HepG2 (cell line): Measurements from ENCODE around the gene TNFRSF11A. TPM values are rescaled to one million over a fixed set of nuclear protein-coding genes. Genes with fewer than 3 reads are reported as not detected.

Experiments used
- ATAC-seq: fragments of 200-7000 bp; cut with Tn5 transposase; 3 replicates; pipeline ENCODE4 v1.9.1; 2020; ENCODE audit warnings: mild to moderate bottlenecking, moderate library complexity
- BruUV-seq: library from RNA; stranded (reverse); fragments of 400-500 nt; replicated peaks from 2 replicates; lab custom pipeline; 2021; lab: Mats Ljungman, UMichigan
- CTCF ChIA-PET: fragments of 300-600 bp; formaldehyde crosslinking; extraction: SDS; loops from one replicate; lab custom pipeline; 2021; ENCODE audit warnings: low total read pairs, inconsistent platforms, low intra/inter-chr PET ratio; lab: Yijun Ruan, JAX
- POLR2A ChIA-PET: fragments of 350-600 bp; sonication (Branson Sonifier 250); formaldehyde crosslinking; loops from one replicate; lab custom pipeline; 2020; ENCODE audit warnings: antibody characterized with exemption, inconsistent platforms; lab: Yijun Ruan, JAX
- DNase-seq: peaks from one replicate; pipeline ENCODE4 v3.0.0-alpha.2; 2015; ENCODE audit warnings: low spot score
- FAIRE-seq: peaks from 3 replicates; lab custom pipeline; 2011; peaks lifted over from hg19 to GRCh38; lab: Jason Lieb, UNC
- H2AFZ ChIP-seq: one replicate; pipeline ENCODE4 v1.6.1; 2011; ENCODE audit warnings: low read length, inconsistent platforms
- H3K27ac ChIP-seq: fragments of 300-600 bp; 3 replicates; pipeline ENCODE4 v1.8.0; 2011; ENCODE audit warnings: mixed run types, mild to moderate bottlenecking, mixed read lengths, low read length, inconsistent platforms; ENCODE audit not compliant: insufficient read depth; ENCODE audit errors: extremely low read length
- H3K27me3 ChIP-seq, 2 experiments: fragments of 200-600 bp in 1 of 2; 2 replicates in 1 of 2; 3 replicates in 1 of 2; pipeline versions ENCODE4 v1.6.0 to v1.8.0; 2011; ENCODE audit warnings: low read length in 2 of 2, mild to moderate bottlenecking in 2 of 2, moderate library complexity in 2 of 2, inconsistent platforms in 1 of 2; ENCODE audit not compliant: insufficient read depth in 2 of 2, control insufficient read depth in 1 of 2
- H3K36me3 ChIP-seq, 2 experiments: fragments of 200-600 bp in 1 of 2; replicated peaks in 1 of 2; 2 replicates in 1 of 2; 3 replicates in 1 of 2; pipeline versions ENCODE4 v1.5.1 to v1.8.0; 2011; ENCODE audit warnings: low read length in 2 of 2, inconsistent platforms in 1 of 2; ENCODE audit not compliant: insufficient read depth in 2 of 2, control insufficient read depth in 1 of 2
- H3K4me1 ChIP-seq: 2 replicates; pipeline ENCODE4 v1.5.1; 2012; ENCODE audit warnings: low read length, inconsistent platforms; ENCODE audit not compliant: insufficient read depth
- H3K4me2 ChIP-seq: 2 replicates; pipeline ENCODE4 v1.6.0; 2011; ENCODE audit warnings: low read depth, low read length, inconsistent platforms
- H3K4me3 ChIP-seq, 3 experiments: fragments of 200-600 bp in 1 of 3; sonication (generic), shearing (Covaris generic) in 1 of 3; replicated peaks in 1 of 3; 2 replicates each; pipeline ENCODE4 v1.5.1; 2011 to 2016; ENCODE audit warnings: low read length in 3 of 3, inconsistent platforms in 2 of 3, low read depth in 2 of 3, mild to moderate bottlenecking in 2 of 3, control low read depth in 1 of 3, mixed read lengths in 1 of 3; ENCODE audit not compliant: insufficient read depth in 1 of 3
- H3K79me2 ChIP-seq: one replicate; pipeline ENCODE4 v1.6.1; 2011; ENCODE audit warnings: low read length, inconsistent platforms; ENCODE audit not compliant: insufficient read depth
- H3K9ac ChIP-seq: 2 replicates; pipeline ENCODE4 v1.6.0; 2011; ENCODE audit warnings: mild to moderate bottlenecking, low read depth, low read length, inconsistent platforms; ENCODE audit not compliant: insufficient read depth
- H3K9me3 ChIP-seq: 2 replicates; pipeline ENCODE4 v1.5.1; 2012; ENCODE audit warnings: mild to moderate bottlenecking, low read length
- H4K20me1 ChIP-seq: 2 replicates; pipeline ENCODE4 v1.6.0; 2011; ENCODE audit warnings: inconsistent platforms, mild to moderate bottlenecking, low read length, moderate library complexity; ENCODE audit not compliant: insufficient read depth
- ARNT ChIP-seq: fragments of 450-650 bp; IDR thresholded peaks from 2 replicates; pipeline ENCODE4 v1.6.1; 2017
- CC2D1A ChIP-seq: sonication (generic); formaldehyde crosslinking; IDR thresholded peaks from 2 replicates; pipeline ENCODE4 v1.8.1; 2023; ENCODE audit warnings: mild to moderate bottlenecking, missing genetic modification reagents
- KLF6 ChIP-seq: IDR thresholded peaks from 2 replicates; pipeline ENCODE4 v1.8.0; 2016; ENCODE audit warnings: missing biosample characterization, missing genetic modification reagents
- LRRFIP1 ChIP-seq: sonication (generic); formaldehyde crosslinking; conservative IDR thresholded peaks from 2 replicates; pipeline ENCODE4 v1.4.0; 2020; ENCODE audit warnings: missing genetic modification reagents
- PCBP1 ChIP-seq: fragments of 200-400 bp; formaldehyde crosslinking; IDR thresholded peaks from 2 replicates; pipeline ENCODE4 v1.6.1; 2017; ENCODE audit warnings: mild to moderate bottlenecking, low read depth, low read length, borderline replicate concordance
- PLRG1 ChIP-seq: fragments of 450-650 bp; conservative IDR thresholded peaks from 2 replicates; pipeline ENCODE4 v1.6.1; 2016
- RNF2 ChIP-seq: fragments of 450-650 bp; conservative IDR thresholded peaks from 2 replicates; pipeline ENCODE4 v1.6.1; 2016; ENCODE audit warnings: low read depth
- SALL2 ChIP-seq: sonication (generic); formaldehyde crosslinking; IDR thresholded peaks from 2 replicates; pipeline ENCODE4 v1.8.1; 2023; ENCODE audit warnings: mild to moderate bottlenecking, missing genetic modification reagents, inconsistent platforms
- SOX5 ChIP-seq: IDR thresholded peaks from 2 replicates; pipeline ENCODE4 v1.6.1; 2016; ENCODE audit warnings: borderline replicate concordance
- SRSF9 ChIP-seq: fragments of 200-400 bp; formaldehyde crosslinking; IDR thresholded peaks from 2 replicates; pipeline ENCODE4 v1.6.1; 2018; ENCODE audit warnings: borderline replicate concordance, mild to moderate bottlenecking, low read depth, low read length; ENCODE audit not compliant: insufficient read depth, poor library complexity, severe bottlenecking
- TCF12 ChIP-seq, 2 experiments: fragments of 450-650 bp in 1 of 2; sonication (generic) in 1 of 2; formaldehyde crosslinking in 1 of 2; IDR thresholded peaks; 2 replicates each; pipeline versions ENCODE4 v1.6.1 to v1.8.0; 2017 to 2022; ENCODE audit warnings: antibody characterized with exemption in 1 of 2, mild to moderate bottlenecking in 1 of 2, missing genetic modification reagents in 1 of 2, moderate library complexity in 1 of 2
- TFDP2 ChIP-seq: sonication (generic); formaldehyde crosslinking; IDR thresholded peaks from 2 replicates; pipeline ENCODE4 v1.4.0; 2020; ENCODE audit warnings: missing genetic modification reagents
- THAP11 ChIP-seq: IDR thresholded peaks from 2 replicates; pipeline ENCODE4 v1.6.1; 2016; ENCODE audit warnings: missing biosample characterization, missing genetic modification reagents
- YEATS4 ChIP-seq: sonication (generic); formaldehyde crosslinking; IDR thresholded peaks from 2 replicates; pipeline ENCODE4 v1.4.0; 2020; ENCODE audit warnings: missing genetic modification reagents, borderline replicate concordance
- ZBTB1 ChIP-seq: sonication (generic); formaldehyde crosslinking; IDR thresholded peaks from 2 replicates; pipeline ENCODE4 v1.4.0; 2020; ENCODE audit warnings: missing genetic modification reagents, borderline replicate concordance
- ZNF20 ChIP-seq: sonication (generic); formaldehyde crosslinking; IDR thresholded peaks from 2 replicates; pipeline ENCODE4 v1.4.0; 2020; ENCODE audit warnings: mild to moderate bottlenecking, moderate library complexity, missing genetic modification reagents
- ZNF224 ChIP-seq: sonication (generic); formaldehyde crosslinking; IDR thresholded peaks from 2 replicates; pipeline ENCODE4 v1.5.0; 2020; ENCODE audit warnings: mild to moderate bottlenecking, missing genetic modification reagents
- ZNF674 ChIP-seq: sonication (generic); formaldehyde crosslinking; IDR thresholded peaks from 2 replicates; pipeline ENCODE4 v1.5.0; 2020; ENCODE audit warnings: low read depth, mild to moderate bottlenecking, missing genetic modification reagents
- WGBS: methylation state at CpG from one replicate; pipeline ENCODE4 v1.1.6; 2017; ENCODE audit warnings: low lambda C conversion rate; 5-methylcytosine and 5-hydroxymethylcytosine counted together
- in situ Hi-C: cut with HindIII; loops from 2 replicates; pipeline ENCODE4 v1.10.0; 2017; ENCODE audit warnings: low pct_unique_long_range_greater_than_20kb; ENCODE audit not compliant: extremely low pct_ligation_motif_present
- intact Hi-C: fragments of 100-400 bp; cut with micrococcal nuclease; formaldehyde crosslinking; loops from one replicate; pipeline ENCODE4 v1.10.0; 2022; ENCODE audit not compliant: unreplicated experiment
- polyA plus RNA-seq, 8 experiments: library from polyadenylated mRNA; depleted of rRNA in 3 of 8; stranded (reverse) in 7 of 8; unstranded in 1 of 8; fragments of >200 nt; fragmentation: Illumina TruSeq in 4 of 8; extraction: Trizol in 4 of 8; gene quantifications; 2 replicates each; pipeline versions ENCODE4 v1.2.1 to v1.2.3, GENCODE V29; 2011 to 2016; ENCODE audit warnings: low read depth in 4 of 8, missing spikeins in 1 of 8, mixed read lengths in 1 of 8; ENCODE audit not compliant: insufficient read depth in 1 of 8
- total RNA-seq, 5 experiments: library from RNA; depleted of rRNA; stranded (reverse); fragments of >200 nt; fragmentation: Illumina TruSeq; extraction: Trizol; gene quantifications; 2 replicates each; pipeline ENCODE4 v1.2.3, GENCODE V29; 2016; ENCODE audit warnings: low read depth in 1 of 5
- TF ChIP-seq, protein P1 (sequence below): sonication (generic); formaldehyde crosslinking; IDR thresholded peaks from 2 replicates; pipeline ENCODE4 v1.4.0; 2020; ENCODE audit warnings: mild to moderate bottlenecking, missing genetic modification reagents

TNFRSF11A gene
- total and polyA plus RNA-seq, 2 of the 13 experiments (the other 11 are each of a cell fraction or from before 2014, with no cell fraction given) = 4.6 to 6.4 TPM

DNA sequence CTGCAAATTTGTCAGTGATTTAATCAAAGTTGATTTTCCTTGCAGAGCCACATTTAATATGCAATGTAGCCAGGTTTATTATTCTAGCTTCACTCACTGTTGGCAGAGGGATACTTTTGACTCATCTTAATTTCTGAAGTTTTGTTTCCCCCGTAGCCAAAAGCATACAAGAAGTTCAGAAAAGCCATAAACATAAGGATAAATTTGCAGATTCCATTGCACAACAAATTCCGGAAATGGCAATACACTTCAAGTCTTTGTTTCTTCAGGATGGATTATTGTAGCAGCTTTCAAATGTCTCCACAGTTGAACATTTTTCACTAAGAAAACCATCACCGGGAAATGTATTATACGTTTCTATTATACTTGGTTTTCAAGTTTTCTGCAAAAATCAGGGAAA, 109.7 kb downstream of the TNFRSF11A start:
- no peak overlapping the region for H2AFZ ChIP-seq
- POLR2A ChIA-PET = no interaction called here
- DNase-seq (no peak), ATAC-seq (no peak), FAIRE-seq (no peak)
- CTCF ChIA-PET = no interaction called here
- H3K9ac ChIP-seq = no peak overlapping the region
- H4K20me1 ChIP-seq = no peaks in the 10 kb centered on the region
- BruUV-seq = no TSS peak
- intact Hi-C loops (no loop called here), in situ Hi-C loops (no loop called here)
- no peak overlapping the region for H3K4me2 ChIP-seq
- TF ChIP-seq, protein P1, sequence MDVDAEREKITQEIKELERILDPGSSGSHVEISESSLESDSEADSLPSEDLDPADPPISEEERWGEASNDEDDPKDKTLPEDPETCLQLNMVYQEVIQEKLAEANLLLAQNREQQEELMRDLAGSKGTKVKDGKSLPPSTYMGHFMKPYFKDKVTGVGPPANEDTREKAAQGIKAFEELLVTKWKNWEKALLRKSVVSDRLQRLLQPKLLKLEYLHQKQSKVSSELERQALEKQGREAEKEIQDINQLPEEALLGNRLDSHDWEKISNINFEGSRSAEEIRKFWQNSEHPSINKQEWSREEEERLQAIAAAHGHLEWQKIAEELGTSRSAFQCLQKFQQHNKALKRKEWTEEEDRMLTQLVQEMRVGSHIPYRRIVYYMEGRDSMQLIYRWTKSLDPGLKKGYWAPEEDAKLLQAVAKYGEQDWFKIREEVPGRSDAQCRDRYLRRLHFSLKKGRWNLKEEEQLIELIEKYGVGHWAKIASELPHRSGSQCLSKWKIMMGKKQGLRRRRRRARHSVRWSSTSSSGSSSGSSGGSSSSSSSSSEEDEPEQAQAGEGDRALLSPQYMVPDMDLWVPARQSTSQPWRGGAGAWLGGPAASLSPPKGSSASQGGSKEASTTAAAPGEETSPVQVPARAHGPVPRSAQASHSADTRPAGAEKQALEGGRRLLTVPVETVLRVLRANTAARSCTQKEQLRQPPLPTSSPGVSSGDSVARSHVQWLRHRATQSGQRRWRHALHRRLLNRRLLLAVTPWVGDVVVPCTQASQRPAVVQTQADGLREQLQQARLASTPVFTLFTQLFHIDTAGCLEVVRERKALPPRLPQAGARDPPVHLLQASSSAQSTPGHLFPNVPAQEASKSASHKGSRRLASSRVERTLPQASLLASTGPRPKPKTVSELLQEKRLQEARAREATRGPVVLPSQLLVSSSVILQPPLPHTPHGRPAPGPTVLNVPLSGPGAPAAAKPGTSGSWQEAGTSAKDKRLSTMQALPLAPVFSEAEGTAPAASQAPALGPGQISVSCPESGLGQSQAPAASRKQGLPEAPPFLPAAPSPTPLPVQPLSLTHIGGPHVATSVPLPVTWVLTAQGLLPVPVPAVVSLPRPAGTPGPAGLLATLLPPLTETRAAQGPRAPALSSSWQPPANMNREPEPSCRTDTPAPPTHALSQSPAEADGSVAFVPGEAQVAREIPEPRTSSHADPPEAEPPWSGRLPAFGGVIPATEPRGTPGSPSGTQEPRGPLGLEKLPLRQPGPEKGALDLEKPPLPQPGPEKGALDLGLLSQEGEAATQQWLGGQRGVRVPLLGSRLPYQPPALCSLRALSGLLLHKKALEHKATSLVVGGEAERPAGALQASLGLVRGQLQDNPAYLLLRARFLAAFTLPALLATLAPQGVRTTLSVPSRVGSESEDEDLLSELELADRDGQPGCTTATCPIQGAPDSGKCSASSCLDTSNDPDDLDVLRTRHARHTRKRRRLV (CRISPR knock-in tag) = no peak
- TF ChIP-seq PCBP1 (no peak), KLF6 (CRISPR knock-in tag) (no peak), CC2D1A (CRISPR knock-in tag) (no peak), ZNF20 (CRISPR knock-in tag) (no peak), TFDP2 (CRISPR knock-in tag) (no peak), THAP11 (no peak), PLRG1 (no peak), SOX5 (CRISPR knock-in tag) (no peak), YEATS4 (CRISPR knock-in tag) (no peak), SRSF9 (no peak), ZNF224 (CRISPR knock-in tag) (no peak), RNF2 (no peak), LRRFIP1 (no peak), ZNF674 (CRISPR knock-in tag) (no peak), SALL2 (CRISPR knock-in tag) (no peak), ZBTB1 (CRISPR knock-in tag) (no peak), TCF12 (IDR thresholded peaks at IDR 0.05) (no peak), TCF12 (CRISPR knock-in tag; IDR thresholded peaks at IDR 0.05) (no peak), ARNT (no peak)
- WGBS = 93% methylated on average over 4 of the region's 4 CpGs
- no peaks in the 10 kb centered on the region for H3K27me3 ChIP-seq
- H3K79me2 ChIP-seq = no peaks in the 10 kb centered on the region
- H3K4me3 ChIP-seq = no peak overlapping the region
- no peaks in the 10 kb centered on the region for H3K36me3 ChIP-seq
- H3K27ac ChIP-seq = no peak overlapping the region
- no peaks in the 10 kb centered on the region for H3K9me3 ChIP-seq
- H3K4me1 ChIP-seq = peaks cover 49% of the 10 kb centered on the region
